Middle frontal gyrus (tissue), 1 donor: ENCODE results near the gene CLVS2.

ENCODE experiments used
- DNase-seq: peaks from one replicate; pipeline ENCODE4 v3.0.0-alpha.2; 2015; ENCODE audit warnings: low spot score; ENCODE audit errors: extremely low spot score

Gene CLVS2

GRCh38 chr6:123022975-123023374, 26.9 kb downstream of the CLVS2 start:
- no peak for DNase-seq

GRCh38 chr6:123024976-123025375, 28.9 kb downstream of the CLVS2 start:
- DNase-seq, result no peak

- no peak for DNase-seq
These were observed 31.4 kb downstream of the CLVS2 start for GRCh38 chr6:123027408-123027807.

DNA sequence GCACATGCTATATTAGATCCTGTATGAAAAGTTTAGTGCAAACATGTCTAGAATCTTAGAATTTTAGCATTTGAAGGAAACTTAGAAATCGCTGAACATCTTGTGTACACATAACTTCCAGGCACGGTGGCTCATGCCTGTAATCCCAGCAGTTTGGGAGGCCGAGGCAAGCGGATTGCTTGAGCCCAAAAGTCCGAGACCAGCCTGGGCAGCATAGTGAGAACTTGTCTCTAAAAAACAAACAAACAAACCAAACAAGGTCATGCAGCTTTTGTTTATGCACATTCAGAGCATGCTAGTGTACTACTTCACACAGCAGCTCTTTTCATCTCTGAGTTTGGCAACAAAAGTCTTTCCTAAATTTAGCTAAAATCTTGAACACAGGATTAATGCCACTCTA, 32.2 kb downstream of the CLVS2 start:
- no peak for DNase-seq

- DNase-seq, result no peak
These were observed 34.2 kb downstream of the CLVS2 start for GRCh38 chr6:123030282-123030681.

DNA sequence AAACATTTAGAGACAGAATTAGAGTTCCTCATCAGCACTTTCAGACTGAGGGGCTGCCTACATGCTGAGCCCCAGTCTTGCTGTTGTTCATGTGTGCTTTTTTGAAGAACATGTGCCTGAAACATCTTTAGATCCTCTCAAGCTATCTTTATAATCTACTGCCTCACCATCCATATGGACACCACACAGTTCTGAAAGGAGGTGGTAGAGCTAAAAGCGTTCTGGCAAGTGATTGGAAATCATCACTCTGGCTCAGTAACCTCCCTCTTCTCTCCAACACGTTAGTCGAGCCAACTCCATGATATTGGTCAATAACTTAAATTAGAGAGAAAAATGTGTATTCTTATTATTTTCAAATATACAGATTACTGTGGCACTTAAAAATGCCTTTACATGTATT, 40.6 kb downstream of the CLVS2 start:
- no peak for DNase-seq

DNA sequence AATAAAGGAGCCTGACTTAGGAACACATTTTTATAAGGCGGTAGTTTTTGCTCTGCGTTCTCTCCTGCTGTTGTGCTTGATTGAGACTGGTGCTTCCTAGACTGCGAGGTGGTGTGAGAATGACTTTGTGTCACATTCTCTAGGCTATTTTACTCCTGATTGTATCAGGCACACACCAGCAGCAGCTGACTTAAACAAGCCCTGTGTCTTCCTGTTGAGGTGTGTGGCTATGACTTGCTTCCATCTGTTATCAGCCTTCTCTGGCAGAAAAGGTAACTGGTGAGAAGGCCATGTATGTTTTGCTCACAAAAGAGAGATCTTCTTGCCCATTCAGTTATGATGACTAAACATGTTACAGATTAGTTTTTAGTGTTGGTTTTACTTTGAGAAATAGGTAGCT, 43.4 kb downstream of the CLVS2 start:
- DNase-seq, result no peak

GRCh38 chr6:123042401-123042800, 46.4 kb downstream of the CLVS2 start:
- DNase-seq, result no peak

GRCh38 chr6:123044341-123044860, 48.4 kb downstream of the CLVS2 start:
- no peak for DNase-seq

DNA sequence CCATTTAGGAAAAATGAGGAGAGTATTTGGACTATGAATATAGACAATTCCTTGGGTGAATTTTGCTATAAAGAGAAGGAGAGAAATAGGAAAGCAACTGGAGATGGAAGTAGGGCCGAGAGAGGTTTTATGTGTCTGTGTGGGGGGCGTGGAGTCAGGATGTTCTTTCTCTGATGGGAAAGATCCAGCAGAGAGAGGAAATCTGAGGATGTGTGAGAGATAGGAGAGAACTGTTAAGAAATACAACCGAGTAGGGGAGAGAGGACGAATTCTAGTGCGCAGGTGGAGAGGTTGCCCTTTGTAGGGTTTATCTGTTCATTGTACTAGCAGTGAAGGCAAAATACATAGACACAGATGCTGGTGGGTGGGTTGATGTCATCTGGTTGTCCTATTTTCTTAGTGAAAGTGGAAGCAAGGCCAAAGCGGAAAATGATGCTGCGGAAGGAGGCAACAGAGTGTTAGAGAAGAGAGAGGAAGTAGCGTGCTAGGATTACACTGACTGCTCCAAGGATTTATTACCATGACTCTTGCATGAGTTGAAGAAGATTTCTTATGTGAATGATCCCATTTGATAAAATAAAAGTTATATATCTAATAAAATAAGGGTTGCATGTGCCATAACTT, 57.7 kb downstream of the CLVS2 start:
- no peak for DNase-seq

GRCh38 chr6:123055256-123055655, 59.2 kb downstream of the CLVS2 start:
- DNase-seq, result no peak

- DNase-seq, result no peak
These were observed 66.6 kb downstream of the CLVS2 start for GRCh38 chr6:123062670-123063069.

DNA sequence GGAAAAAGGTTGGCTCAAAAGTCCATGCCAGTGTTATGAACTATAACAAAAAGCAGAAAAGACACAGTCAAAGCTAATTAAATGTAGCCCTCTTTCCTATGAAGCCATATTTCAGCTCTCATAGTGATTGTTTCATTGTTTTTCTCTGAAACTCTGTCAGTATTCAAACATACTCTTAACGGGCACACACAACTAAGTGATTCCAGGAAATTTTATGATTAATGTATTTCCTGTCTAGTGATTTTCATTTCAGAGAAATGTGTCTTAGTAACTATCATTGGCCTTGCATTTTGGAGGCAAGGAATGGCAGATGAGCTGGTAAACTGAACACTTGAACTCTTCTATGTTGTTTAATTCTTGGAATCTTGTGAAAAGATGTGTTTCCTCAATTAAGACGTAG, 68.0 kb downstream of the CLVS2 start:
- DNase-seq, result no peak

GRCh38 chr6:123074616-123075015, 78.6 kb downstream of the CLVS2 start:
- DNase-seq, result no peak

DNA sequence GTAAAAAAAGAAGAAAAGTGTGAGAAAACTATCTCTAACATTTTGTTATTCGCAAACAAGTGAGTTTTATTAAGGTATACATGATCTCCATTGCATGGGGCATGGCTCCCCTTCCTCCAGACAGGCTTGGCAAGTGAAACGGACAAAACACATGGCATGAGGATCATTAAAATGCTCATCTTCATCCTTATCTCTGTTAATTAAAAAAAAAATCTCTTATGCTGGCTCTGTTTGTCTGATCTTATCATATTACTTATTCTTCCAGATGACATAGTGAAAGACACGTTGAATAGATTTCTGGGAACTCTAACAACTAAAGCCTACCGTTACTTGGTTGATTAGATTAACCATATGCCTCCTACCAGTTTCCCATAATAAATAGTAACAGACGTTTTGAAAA, 89.4 kb downstream of the CLVS2 start:
- no peak for DNase-seq

DNA sequence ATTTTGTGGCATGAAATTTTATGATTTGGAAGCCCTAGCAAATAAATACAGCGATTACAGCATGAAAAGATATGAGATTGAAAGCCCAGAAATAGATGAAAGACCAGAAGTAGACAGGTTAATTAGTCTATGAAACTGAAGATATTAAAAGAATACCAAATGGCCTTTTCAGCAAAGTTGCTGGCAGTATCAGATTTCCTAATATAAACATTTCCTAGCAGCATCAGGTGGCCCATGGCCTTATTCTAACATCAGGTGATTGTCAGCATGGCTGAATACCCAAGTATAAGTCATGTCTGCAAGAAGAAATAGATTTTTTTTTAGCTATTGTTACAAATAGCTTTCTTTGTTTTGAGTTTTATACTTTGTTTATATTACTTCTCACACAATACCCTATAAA, 93.2 kb downstream of the CLVS2 start:
- no peak for DNase-seq

DNA sequence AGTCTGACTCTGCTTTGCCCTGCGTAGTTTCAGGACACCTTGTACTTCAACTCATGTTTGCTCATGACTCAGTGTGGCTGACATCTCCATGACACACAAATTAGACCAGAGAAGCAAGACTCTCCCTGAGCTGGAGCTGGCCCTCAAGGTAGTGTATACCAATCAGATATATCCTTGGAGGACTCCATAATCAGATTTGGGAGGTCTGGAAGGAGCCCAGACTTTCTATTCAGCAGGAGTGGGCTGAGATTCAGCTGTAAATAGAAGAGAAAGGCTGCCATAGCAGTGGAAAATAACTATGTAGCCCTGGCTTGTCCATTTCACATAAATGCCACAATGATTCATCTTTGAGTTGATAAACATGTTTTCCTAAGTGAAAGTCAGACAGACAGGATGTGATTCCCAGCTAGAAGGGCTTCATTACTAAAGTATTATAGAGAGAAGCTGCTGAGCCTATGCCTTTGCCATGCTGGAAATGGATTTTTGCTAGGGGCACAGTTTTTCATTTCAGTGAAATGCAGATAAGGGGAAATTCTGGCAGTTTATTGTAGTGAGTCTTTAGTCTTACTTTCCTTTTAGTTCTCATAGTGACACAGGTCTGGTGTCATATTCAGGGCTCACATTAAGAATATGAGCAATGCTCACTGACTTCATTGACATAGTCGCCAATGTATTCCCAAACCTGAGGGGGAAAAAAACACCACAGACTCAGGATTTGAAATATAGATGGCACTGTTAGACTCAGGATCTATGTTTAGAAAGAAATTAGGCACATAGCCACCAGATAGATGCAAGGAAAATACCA, 95.3 kb downstream of the CLVS2 start:
- DNase-seq, result peak; percentile 19

- DNase-seq, result no peak
These were observed 95.8 kb downstream of the CLVS2 start for GRCh38 chr6:123091896-123092271.

GRCh38 chr6:123094795-123095194, 98.8 kb downstream of the CLVS2 start:
- DNase-seq, result no peak

DNA sequence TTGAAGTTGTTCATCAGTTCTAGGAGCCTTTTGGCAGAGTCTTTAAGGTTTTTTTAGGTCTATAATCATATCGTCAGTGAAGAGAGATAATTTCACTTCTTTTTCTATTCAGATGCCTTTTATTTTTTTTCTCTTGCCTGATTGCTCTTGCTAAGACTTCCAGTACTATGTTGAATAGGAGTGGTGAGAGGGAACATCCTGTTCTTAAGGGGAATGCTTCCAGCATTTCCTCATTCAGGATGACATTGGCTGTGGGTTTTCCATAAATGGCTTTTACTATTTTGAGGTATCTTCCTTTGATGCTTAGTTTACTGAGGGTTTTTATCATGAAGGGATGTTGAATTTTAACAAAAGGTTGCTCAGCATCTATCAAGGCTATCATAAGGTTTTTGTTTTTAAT, 109.5 kb downstream of the CLVS2 start:
- DNase-seq, result no peak

GRCh38 chr6:123116370-123116769, 120.3 kb downstream of the CLVS2 start:
- no peak for DNase-seq

GRCh38 chr6:123117145-123117908, 121.3 kb downstream of the CLVS2 start:
- no peak for DNase-seq
